NCI-H1694 treated with DMSO at 0.1 percent for 48 hours (cell line): ENCODE results near the gene LONP1.
"Not testable (repeated sequence)": the region's sequence is repeated elsewhere in the genome, so short reads cannot be mapped to it uniquely, and the experiment has no call there.

Source experiments
- DNase-seq: peaks from one replicate; lab custom pipeline; 2025; lab: John Stamatoyannopoulos, UW

LONP1 gene

DNA sequence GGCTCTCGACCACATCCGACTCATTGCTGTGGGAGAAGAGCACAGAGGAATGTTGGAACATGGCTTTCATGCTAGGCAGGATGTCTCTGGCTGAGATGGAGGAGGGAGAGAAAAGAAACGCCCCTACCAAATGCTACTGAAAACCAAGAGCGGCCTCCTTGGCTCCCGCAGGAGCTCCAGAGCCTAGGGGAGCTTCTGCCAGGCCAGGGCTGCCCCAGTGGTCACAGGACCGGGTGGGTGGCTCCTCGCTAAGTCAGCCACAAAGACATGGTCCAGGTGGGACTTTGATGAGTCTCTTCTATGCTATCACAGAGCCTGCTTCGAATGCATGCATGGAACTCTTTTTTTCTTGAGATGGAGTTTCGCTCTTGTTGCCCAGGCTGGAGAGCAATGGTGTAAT, 6.7 kb downstream of the LONP1 start:
- no peak for DNase-seq

DNA sequence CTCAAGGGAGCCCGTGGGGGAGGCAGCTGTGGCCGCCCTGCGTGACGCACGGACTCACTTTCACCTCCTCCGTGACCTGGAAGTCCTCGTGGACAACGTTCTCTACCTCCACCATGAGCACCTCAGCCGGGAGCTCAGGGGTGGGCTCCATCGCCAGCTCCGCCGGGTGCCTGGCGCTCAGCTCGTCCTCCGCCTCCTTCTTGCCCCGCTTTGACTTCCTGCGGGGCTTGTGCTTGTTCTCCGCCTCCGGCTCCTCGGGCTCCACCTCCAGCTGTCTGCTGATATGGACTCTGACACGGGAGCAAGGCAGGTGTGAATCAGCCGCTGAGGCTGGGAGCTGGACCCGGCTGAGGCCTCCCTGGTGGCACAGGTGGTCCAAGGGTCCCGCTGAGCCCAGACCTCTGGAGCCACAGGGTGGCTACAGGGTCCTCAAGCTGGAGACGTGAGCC, 8.2 kb downstream of the LONP1 start:
- DNase-seq = no peak

DNA sequence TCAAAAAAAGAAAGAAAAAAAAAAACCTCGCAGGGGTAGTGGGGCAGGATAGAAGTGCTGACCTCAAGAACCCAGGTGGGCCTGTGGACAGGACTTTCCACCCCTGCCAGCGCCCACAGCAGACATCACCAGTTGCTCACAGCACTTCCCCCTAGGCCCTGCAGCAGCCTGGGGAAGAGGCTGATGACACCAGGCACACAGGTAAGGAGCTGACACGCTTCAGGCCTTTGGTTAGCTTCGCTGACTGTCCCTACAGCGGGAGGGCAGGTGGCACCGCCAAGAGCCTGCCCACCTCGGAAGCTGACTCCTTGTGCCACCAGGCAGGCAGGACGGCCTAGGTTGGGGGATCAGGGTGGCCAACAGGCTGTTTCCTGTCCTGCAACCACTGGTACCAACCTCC, 8.9 kb downstream of the LONP1 start:
- no peak for DNase-seq

DNA sequence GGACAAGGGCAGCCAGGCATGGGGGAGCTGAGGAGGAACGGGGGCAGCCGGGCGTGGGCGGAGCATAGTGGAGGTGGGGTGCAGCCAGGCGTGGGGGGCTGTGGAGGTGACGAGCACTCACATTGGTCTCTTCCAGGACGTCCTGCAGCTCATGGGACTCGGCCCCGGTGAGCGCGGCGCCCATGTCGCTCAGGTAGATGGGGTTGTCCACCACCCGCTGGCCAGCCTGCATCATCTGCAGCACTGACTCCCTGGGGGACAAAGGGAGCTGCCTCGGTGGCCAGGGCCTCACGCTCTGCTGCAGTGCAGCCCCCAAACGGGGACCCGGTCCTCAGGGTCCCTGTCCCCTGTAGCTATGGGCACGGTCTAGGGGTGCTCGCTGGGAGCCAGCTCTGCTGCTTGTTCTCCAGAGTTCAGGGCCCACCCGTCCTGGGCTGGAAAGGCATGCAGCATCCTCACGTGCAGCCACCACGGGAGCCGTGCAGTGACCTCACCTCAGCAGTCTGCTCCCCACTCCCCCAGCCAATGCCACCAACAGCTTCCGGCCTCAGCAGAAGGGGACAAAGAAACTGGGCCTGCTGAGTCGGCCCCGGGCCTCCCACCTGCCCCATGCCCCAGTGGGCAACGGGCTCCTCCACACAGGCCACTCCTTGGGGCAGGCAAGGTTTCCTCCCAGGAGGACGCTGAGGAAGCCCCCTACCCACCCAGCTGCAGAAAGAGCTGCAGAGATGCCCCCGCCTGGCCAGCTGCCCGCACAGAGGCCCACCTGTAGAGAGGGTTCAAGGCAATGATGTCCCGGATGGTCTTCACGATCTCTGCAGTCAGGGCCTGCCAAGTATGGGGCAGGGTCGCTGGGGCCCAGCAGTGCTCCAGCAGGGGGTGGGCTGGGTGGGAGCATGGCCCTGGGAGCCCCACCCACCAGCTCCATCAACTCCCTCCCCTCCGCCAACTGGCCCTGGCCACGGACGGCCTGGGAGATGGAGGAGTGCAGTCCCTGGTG, 12.1 kb downstream of the LONP1 start:
- no peak for DNase-seq

GRCh38 chr19:5706876-5707573, 12.9 kb downstream of the LONP1 start:
- DNase-seq = no peak

GRCh38 chr19:5705552-5705951, 14.4 kb downstream of the LONP1 start:
- no peak for DNase-seq

GRCh38 chr19:5703819-5704818, 15.8 kb downstream of the LONP1 start:
- DNase-seq = no peak

DNA sequence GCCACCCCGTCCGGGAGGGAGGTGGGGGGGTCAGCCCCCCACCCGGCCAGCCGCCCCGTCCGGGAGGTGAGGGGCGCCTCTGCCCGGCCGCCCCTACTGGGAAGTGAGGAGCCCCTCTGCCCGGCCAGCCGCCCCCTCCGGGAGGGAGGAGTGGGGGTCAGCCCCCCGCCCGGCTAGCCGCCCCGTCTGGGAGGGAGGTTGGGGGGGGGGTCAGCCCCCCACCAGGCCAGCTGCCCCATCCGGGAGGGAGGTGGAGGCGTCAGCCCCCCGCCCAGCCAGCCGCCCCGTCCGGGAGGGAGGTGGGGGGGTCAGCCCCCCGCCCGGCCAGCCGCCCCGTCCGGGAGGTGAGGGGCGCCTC, 17.9 kb downstream of the LONP1 start:
- not testable (repeated sequence) for DNase-seq

- no peak for DNase-seq
These were observed 19.4 kb downstream of the LONP1 start for GRCh38 chr19:5700455-5701092.

- DNase-seq = no peak
These were observed 21.1 kb downstream of the LONP1 start for GRCh38 chr19:5698635-5699422.

DNA sequence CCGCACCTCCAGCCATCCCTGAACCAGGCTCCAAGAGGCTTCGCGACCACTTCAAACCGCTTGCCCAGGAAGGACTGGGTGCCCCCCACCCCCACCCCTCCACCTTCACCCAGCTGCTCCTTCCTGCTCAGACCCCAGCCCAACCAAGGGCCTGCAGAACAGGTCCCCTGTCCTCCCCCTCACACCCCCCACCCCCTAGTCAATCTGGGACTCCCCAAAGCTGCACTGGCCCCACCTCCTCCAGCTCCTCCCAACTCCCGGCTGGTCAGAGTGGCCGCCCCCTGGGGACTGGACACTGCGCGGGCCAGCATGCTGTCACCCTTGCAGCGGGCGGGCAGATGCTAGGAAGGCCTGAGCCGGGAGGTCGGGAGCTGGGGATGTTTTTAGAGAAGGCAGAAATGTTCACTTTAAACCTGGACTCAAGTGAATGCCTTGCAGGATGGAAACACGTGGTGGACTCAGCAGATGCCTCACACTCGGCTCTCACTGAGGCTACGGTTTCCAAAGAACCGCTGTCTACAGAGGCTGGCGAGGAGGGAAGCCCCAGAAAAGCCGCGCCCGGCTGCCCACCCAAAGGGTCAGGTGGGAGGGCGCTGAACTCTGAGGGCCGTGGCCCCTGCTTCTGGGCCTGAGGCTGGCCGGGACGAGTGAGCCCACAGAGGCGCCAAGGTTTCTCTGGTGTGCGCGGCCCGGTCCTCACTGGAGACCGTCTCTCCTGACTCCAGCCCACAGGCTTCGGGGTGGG, 21.9 kb downstream of the LONP1 start:
- no peak for DNase-seq

GRCh38 chr19:5697022-5697889, 22.7 kb downstream of the LONP1 start:
- no peak for DNase-seq

DNA sequence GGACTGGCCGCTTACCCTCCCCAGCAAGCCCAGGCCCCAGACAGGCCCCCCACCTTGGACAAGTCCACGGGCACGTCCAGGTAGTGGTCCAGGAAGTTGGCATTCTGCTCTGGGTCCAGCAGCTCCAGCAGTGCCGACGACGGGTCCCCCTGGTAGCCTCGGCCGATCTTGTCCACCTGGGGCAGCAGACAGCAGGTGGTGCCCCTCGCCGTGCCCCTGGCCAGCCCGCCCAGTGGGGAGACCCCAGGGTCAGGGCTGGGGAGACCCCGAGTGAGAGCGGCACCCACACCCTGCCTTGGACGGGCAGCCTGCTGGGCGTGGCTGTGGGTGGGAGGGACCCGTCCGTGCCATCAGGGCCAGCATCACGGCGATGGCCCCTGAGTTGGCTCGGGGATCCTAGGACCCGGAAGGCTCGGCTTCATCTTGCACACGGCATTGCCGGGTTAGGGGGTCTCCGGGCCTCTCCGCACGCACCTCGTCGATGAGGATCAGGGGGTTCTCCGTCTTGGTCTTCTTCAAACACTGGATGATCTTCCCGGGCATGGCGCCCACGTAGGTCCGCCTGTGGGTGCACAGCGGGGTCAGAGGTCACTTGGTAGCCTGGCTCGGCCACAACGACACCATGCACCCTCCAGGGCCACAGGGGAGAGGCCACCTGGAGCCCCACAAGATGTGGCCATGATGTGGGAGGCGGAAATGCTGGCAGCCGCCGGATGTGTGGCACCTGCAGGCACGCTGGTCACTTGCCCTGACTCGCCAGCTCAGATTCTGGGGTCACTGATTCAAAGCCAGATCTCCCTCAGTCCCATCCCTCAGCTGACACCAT, 23.5 kb downstream of the LONP1 start:
- DNase-seq = no peak

- DNase-seq = no peak
These were observed 24.2 kb downstream of the LONP1 start for GRCh38 chr19:5695649-5696195.

- DNase-seq = no peak
These were observed 24.8 kb downstream of the LONP1 start for GRCh38 chr19:5694956-5695648.

DNA sequence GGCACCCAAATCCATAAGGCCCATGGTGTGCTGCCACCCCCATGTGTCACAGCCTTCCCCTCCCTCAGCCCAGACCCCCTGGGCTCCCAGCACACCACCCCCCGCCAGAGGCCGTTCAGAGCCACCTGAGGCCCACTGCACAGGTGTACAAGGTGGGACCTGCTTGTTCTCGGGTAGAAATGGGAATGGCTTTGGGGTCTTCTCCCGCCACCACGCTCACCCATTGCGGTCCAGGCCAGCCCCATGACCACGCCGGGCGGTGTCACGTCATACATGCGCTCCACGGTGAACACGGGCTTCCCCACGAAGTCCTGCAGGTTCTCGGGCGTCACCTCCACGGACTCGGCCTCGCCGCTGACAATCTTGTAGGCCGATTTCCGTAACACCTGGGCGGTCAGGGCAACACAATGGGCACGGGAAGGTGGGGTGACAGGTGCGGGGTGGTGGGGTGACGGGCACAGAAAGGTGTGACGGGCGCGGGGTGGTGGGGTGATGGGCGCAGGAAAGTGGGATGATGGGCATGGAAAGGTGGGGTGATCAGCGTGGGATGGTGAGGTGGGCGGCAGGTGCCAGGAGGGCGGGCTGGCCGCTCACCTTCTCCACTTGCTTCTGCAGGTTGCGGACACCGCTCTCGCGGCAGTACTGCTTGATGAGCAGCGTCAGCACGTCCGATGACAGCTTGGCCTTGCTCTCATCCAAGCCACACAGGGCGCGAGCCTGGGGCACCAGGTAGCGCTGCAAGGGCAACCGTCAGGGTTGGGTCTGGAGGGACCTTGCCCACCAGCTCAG, 25.6 kb downstream of the LONP1 start:
- DNase-seq = no peak
